ENCODE data around the gene YTHDC1. TPM values are rescaled to one million over a fixed set of nuclear protein-coding genes. Genes with fewer than 3 reads are reported as not detected.

The YTHDC1 gene
- polyA plus RNA-seq, 1 experiment, result 21.6 TPM

DNA sequence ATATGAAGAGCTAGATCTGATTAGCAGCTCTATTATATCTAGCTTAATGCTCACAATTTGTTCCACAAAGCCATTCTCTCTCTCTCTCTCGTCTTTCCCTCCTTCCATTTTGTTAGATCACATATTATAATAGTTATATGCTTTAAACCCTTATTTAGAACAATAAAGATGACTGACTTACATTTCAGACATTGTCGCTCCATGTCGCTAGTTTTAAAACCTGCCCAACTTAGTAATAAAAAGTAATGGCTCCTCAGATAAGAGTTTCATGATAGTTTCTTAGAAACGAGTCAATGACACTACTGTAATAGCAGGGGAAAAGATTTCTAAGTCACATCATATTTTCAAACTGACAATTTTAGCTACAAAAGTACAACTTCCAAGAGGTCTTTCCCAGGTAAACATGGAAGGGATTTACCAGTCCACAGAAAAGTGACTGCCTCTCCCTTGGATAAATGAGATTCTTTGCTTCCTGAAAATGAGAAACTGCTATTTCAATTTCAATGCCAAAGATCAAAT lies 38.5 kb upstream of the YTHDC1 start:
- ChIA-PET CTCF (interaction anchor here (1.7 kb wide), 1 partner anchor 12 kb away, joined by 7 read pairs; no protein-coding TSS in a partner anchor), POLR2A (no interaction called here)
- H3K36me3 ChIP-seq (ENCODE audit: control insufficient read depth, insufficient read depth, low read length), result no peaks in the 10 kb centered on the region
- no peaks in the 10 kb centered on the region for H3K27me3 ChIP-seq (ENCODE audit: control insufficient read depth, insufficient read depth, low read length)
- DNase-seq (ENCODE audit: low read depth), result no peak
- TF ChIP-seq, protein P1, sequence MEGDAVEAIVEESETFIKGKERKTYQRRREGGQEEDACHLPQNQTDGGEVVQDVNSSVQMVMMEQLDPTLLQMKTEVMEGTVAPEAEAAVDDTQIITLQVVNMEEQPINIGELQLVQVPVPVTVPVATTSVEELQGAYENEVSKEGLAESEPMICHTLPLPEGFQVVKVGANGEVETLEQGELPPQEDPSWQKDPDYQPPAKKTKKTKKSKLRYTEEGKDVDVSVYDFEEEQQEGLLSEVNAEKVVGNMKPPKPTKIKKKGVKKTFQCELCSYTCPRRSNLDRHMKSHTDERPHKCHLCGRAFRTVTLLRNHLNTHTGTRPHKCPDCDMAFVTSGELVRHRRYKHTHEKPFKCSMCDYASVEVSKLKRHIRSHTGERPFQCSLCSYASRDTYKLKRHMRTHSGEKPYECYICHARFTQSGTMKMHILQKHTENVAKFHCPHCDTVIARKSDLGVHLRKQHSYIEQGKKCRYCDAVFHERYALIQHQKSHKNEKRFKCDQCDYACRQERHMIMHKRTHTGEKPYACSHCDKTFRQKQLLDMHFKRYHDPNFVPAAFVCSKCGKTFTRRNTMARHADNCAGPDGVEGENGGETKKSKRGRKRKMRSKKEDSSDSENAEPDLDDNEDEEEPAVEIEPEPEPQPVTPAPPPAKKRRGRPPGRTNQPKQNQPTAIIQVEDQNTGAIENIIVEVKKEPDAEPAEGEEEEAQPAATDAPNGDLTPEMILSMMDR (IDR thresholded peaks at IDR 0.05; ENCODE audit: insufficient read depth, low read depth, low read length), result no peak
- H3K4me3 ChIP-seq (ENCODE audit: low read depth, low read length), result no peak overlapping the region

DNA sequence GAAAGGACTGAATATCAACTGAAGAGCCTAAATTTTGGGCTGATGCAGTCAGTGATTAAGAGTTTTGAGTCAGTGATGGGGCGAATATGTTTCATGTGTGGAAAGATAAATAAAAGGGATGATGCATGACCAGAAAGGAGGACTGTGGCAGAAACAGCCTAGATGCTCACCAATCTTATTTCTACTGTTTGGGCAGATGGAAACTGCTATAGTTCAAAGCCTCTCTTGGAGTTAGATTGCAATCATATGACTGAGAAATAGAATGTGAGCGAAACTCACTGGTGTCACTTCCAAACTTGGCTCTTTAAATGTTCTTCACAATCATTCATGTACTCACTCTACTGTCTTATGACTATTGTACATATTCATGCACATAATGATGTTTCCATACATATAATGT lies 35.4 kb upstream of the YTHDC1 start:
- CTCF ChIA-PET, result interaction anchor here (1.7 kb wide), 1 partner anchor 10 kb away, joined by 4 read pairs; no protein-coding TSS in a partner anchor
- no peaks in the 10 kb centered on the region; the same call in 1 of the 2 replicates for H3K27me3 ChIP-seq (ENCODE audit: control insufficient read depth, insufficient read depth, low read length)
- no peaks in the 10 kb centered on the region for H3K36me3 ChIP-seq (ENCODE audit: control insufficient read depth, insufficient read depth, low read length)
- H3K4me3 ChIP-seq (ENCODE audit: low read depth, low read length), result no peak overlapping the region
- TF ChIP-seq, protein P1 (IDR thresholded peaks at IDR 0.05; ENCODE audit: insufficient read depth, low read depth, low read length), result no peak
- POLR2A ChIA-PET, result no interaction called here
- no peak for DNase-seq (ENCODE audit: low read depth)

DNA sequence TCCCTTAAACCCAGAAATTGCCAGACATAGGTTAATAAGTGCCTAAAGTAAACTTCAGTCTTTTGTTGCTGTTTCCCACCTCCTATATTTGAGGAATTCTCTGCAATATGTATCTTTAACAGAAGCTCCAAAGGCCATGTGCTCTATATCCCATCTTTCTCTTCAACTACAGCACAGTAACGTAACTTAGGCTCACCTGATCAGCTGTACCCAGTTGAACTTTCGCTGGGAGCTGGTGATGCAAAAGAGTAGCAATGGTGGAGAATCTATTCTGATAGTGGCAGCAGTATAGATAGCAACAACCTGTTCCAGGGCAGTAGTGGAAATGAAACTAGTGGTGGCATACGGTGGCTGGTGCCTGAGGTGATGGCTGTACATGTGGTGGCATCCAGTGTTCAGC lies 33.2 kb upstream of the YTHDC1 start:
- TF ChIP-seq, protein P1 (IDR thresholded peaks at IDR 0.05; ENCODE audit: insufficient read depth, low read depth, low read length), result no peak
- H3K4me3 ChIP-seq (ENCODE audit: low read depth, low read length), result no peak overlapping the region
- POLR2A ChIA-PET, result no interaction called here
- DNase-seq (ENCODE audit: low read depth), result no peak
- no peaks in the 10 kb centered on the region for H3K36me3 ChIP-seq (ENCODE audit: control insufficient read depth, insufficient read depth, low read length)
- H3K27me3 ChIP-seq (ENCODE audit: control insufficient read depth, insufficient read depth, low read length), result no peaks in the 10 kb centered on the region; the same call in 1 of the 2 replicates
- CTCF ChIA-PET, result interaction anchor here (0.6 to 1.9 kb wide), 4 partner anchors 8 to 725 kb away, joined by 3 to 8 read pairs (median 4); no protein-coding TSS in a partner anchor

DNA sequence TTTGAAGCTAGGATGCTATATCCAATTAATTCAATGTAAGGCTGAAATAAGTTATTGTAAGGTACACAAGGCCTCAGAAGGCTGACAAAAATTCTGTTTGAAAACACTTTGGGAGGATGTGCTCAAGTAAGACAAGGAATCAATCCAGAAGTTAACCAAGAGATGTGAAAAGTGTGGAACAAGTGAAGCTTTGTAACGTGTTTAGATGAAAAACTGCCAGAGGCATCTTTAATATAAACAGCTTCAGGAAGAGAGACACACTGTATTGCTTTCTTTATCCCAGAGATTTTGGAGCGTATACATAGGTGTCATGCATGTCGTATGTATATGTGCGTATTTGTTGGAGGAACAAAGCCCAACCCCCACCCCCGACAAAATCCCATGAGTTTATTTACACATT lies 28.3 kb upstream of the YTHDC1 start:
- ChIA-PET POLR2A (no interaction called here), CTCF (interaction anchor here (1.0 to 5.1 kb wide), 2 partner anchors 105 to 120 kb away, joined by 3 to 66 read pairs; no protein-coding TSS in a partner anchor)
- no peaks in the 10 kb centered on the region for H3K36me3 ChIP-seq (ENCODE audit: control insufficient read depth, insufficient read depth, low read length)
- H3K4me3 ChIP-seq (ENCODE audit: low read depth, low read length), result no peak overlapping the region
- H3K27me3 ChIP-seq (ENCODE audit: control insufficient read depth, insufficient read depth, low read length), result no peaks in the 10 kb centered on the region; the same call in 1 of the 2 replicates
- TF ChIP-seq, protein P1 (IDR thresholded peaks at IDR 0.05; ENCODE audit: insufficient read depth, low read depth, low read length), result no peak
- DNase-seq (ENCODE audit: low read depth), result no peak

DNA sequence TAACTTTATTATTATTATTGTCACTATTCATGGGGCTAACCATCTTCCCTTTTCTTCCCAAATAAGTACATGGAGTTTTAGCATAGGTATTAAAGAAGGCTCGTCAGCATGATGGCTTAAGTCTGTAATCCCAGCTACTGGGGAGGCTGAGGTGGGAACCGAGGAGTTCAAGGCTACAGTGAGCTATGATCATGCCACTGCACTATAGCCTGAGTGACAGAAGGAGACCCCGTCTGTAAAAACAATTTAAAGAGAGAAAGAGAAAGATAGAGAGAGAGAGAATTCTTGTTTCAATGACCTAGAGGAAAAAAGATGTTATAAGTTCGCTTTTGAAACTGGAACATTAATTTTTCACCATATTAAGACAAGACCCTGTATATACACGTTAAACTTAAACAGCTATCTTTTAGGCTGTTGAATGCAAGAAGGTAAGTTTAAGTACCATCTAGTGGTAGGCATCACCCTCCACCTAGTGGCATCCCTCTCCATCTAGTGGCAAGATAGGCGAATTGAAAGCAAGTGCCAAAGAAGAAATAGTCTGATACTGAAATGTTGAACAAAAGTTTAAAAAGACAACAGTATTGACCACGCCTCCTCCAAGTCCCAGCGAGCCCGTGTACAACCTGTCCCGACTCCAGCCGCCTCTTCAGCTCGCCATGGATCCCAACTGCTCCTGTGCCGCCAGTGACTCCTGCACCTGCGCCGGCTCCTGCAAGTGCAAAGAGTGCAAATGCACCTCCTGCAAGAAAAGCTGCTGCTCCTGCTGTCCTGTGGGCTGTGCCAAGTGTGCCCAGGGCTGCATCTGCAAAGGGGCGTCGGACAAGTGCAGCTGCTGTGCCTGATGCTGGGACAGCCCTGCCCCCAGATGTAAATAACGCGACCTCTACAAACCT lies 26.0 kb upstream of the YTHDC1 start:
- Histone ChIP-seq H3K4me3 (ENCODE audit: low read depth, low read length) (0 out of 2 replicates have a peak overlapping the region, but pooled peaks have one; percentile 0), H3K36me3 (ENCODE audit: control insufficient read depth, insufficient read depth, low read length) (no peaks in the 10 kb centered on the region), H3K27me3 (ENCODE audit: control insufficient read depth, insufficient read depth, low read length) (no peaks in the 10 kb centered on the region)
- TF ChIP-seq, protein P1 (IDR thresholded peaks at IDR 0.05; ENCODE audit: insufficient read depth, low read depth, low read length), result peak; percentile 95
- ChIA-PET POLR2A (no interaction called here), CTCF (interaction anchor here (0.7 to 5.1 kb wide), 25 partner anchors 8 to 115 kb away, joined by 3 to 66 read pairs (median 4); no protein-coding TSS in a partner anchor)
- DNase-seq (ENCODE audit: low read depth), result peak; percentile 9
